SK-N-SH treated with all-trans-retinoic acid at 6 μM for 48 hours (cell line): Measurements from ENCODE around the gene SEC14L5.
A peak's percentile ranks its signal among the peaks of the same experiment; 100 is the strongest.

Source experiments
- ATAC-seq: fragments of 200-7000 bp; cut with Tn5 transposase; 3 replicates; pipeline ENCODE4 v1.9.1; 2020; ENCODE audit warnings: mild to moderate bottlenecking, moderate library complexity
- ARNTL ChIP-seq: fragments of 450-650 bp; formaldehyde crosslinking; IDR thresholded peaks from 2 replicates; pipeline ENCODE4 v1.5.0; 2020; ENCODE audit warnings: low read depth, mild to moderate bottlenecking, moderate library complexity, borderline replicate concordance
- BACH2 ChIP-seq: fragments of 250-450 bp; sonication (Bioruptor Pico); IDR thresholded peaks from 2 replicates; pipeline ENCODE4 v1.9.0; 2021; ENCODE audit warnings: mild to moderate bottlenecking, borderline replicate concordance
- GLIS3 ChIP-seq: fragments of 250-450 bp; sonication (Bioruptor Pico); IDR thresholded peaks from 2 replicates; pipeline ENCODE4 v1.5.0; 2020; ENCODE audit warnings: mild to moderate bottlenecking, moderate library complexity
- PPARA ChIP-seq: fragments of 250-450 bp; sonication (Bioruptor Pico); IDR thresholded peaks from 2 replicates; pipeline ENCODE4 v1.5.0; 2020; ENCODE audit warnings: mild to moderate bottlenecking, borderline replicate concordance
- RARB ChIP-seq: fragments of 250-450 bp; sonication (Bioruptor Pico); IDR thresholded peaks from 2 replicates; pipeline ENCODE4 v1.8.0; 2021; ENCODE audit warnings: mild to moderate bottlenecking, moderate library complexity
- SNAI2 ChIP-seq: fragments of 250-450 bp; sonication (Bioruptor Pico); IDR thresholded peaks from 2 replicates; pipeline ENCODE4 v1.5.0; 2020; ENCODE audit warnings: mild to moderate bottlenecking, moderate library complexity
- TOX ChIP-seq: fragments of 250-450 bp; sonication (Bioruptor Pico); IDR thresholded peaks from 2 replicates; pipeline ENCODE4 v1.8.0; 2021; ENCODE audit warnings: mild to moderate bottlenecking, moderate library complexity, borderline replicate concordance
- ZC3H10 ChIP-seq: fragments of 250-450 bp; sonication (Bioruptor Pico); IDR thresholded peaks from 2 replicates; pipeline ENCODE4 v1.5.1; 2021; ENCODE audit warnings: mild to moderate bottlenecking, moderate library complexity
- ZNF565 ChIP-seq: fragments of 450-650 bp; formaldehyde crosslinking; conservative IDR thresholded peaks from 2 replicates; pipeline ENCODE4 v1.5.0; 2020; ENCODE audit warnings: low read depth, mild to moderate bottlenecking, moderate library complexity
- ZNF70 ChIP-seq: fragments of 450-650 bp; formaldehyde crosslinking; IDR thresholded peaks from 2 replicates; pipeline ENCODE4 v1.5.0; 2020; ENCODE audit warnings: mild to moderate bottlenecking, moderate library complexity
- TF ChIP-seq, protein P1 (sequence below): fragments of 250-450 bp; sonication (Bioruptor Pico); IDR thresholded peaks from 2 replicates; pipeline ENCODE4 v1.5.1; 2020; ENCODE audit warnings: low read depth, mild to moderate bottlenecking, moderate library complexity
- TF ChIP-seq, protein P2 (sequence below): fragments of 250-450 bp; sonication (Bioruptor Pico); IDR thresholded peaks from 2 replicates; pipeline ENCODE4 v1.5.1; 2021; ENCODE audit warnings: mild to moderate bottlenecking, moderate library complexity
- TF ChIP-seq, protein P3 (sequence below): fragments of 250-450 bp; sonication (Bioruptor Pico); IDR thresholded peaks from 2 replicates; pipeline ENCODE4 v1.8.0; 2020; ENCODE audit warnings: mild to moderate bottlenecking, moderate library complexity, borderline replicate concordance
- TF ChIP-seq, protein P4 (sequence below): fragments of 250-450 bp; sonication (Bioruptor Pico); IDR thresholded peaks from 2 replicates; pipeline ENCODE4 v1.8.0; 2021; ENCODE audit warnings: low read depth, mild to moderate bottlenecking, moderate library complexity, borderline replicate concordance
- TF ChIP-seq, protein P5 (sequence below): fragments of 250-450 bp; sonication (Bioruptor Pico); IDR thresholded peaks from 2 replicates; pipeline ENCODE4 v1.5.0; 2020; ENCODE audit warnings: mild to moderate bottlenecking, moderate library complexity

SEC14L5 gene

DNA sequence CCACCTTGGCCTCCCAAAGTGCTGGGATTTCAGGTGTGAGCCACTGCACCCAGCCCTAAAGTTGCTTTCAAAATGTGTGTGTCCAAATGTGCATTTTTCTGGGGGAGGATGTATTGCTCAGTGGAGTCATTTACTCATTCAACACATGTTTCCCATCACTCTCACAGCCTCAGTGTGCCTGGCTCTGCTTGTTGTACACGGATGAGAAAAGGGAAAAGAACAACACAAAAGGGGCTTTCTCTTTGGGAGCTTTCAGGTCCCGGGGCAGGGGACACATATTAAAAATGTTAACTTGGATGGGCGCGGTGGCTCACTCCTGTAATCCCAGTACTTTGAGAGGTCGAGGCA, 19.5 kb upstream of the SEC14L5 start:
- ATAC-seq, result no peak
- TF ChIP-seq ZNF565 (CRISPR knock-in tag), result no peak
- TF ChIP-seq TOX, result no peak

DNA sequence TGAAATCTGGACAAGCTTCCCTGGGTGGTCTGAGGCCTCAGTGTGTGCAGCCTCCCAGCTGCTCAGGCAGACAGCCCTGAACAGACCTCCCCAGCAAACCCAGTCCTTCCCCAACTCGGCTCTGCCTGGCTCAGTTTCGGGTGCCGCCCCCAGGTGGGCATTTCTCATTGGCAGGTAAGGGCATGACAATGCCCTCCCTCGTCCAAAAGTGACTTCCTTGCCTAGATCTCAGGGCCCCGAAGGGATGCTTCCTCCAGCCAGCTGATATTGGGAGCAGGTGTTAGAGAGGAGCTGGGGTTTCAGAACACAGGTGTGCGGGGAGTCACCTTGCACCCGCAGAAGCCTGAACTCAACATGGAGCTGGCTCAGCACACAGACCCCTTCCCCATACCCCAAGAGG, 17.4 kb upstream of the SEC14L5 start:
- no peak for TF ChIP-seq RARB (CRISPR knock-in tag)
- TF ChIP-seq ZNF70 (CRISPR knock-in tag), result no peak
- TF ChIP-seq, protein P1, sequence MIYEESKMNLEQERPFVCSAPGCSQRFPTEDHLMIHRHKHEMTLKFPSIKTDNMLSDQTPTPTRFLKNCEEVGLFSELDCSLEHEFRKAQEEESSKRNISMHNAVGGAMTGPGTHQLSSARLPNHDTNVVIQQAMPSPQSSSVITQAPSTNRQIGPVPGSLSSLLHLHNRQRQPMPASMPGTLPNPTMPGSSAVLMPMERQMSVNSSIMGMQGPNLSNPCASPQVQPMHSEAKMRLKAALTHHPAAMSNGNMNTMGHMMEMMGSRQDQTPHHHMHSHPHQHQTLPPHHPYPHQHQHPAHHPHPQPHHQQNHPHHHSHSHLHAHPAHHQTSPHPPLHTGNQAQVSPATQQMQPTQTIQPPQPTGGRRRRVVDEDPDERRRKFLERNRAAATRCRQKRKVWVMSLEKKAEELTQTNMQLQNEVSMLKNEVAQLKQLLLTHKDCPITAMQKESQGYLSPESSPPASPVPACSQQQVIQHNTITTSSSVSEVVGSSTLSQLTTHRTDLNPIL, result no peak
- TF ChIP-seq, protein P2, sequence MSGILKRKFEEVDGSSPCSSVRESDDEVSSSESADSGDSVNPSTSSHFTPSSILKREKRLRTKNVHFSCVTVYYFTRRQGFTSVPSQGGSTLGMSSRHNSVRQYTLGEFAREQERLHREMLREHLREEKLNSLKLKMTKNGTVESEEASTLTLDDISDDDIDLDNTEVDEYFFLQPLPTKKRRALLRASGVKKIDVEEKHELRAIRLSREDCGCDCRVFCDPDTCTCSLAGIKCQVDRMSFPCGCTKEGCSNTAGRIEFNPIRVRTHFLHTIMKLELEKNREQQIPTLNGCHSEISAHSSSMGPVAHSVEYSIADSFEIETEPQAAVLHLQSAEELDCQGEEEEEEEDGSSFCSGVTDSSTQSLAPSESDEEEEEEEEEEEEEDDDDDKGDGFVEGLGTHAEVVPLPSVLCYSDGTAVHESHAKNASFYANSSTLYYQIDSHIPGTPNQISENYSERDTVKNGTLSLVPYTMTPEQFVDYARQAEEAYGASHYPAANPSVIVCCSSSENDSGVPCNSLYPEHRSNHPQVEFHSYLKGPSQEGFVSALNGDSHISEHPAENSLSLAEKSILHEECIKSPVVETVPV (CRISPR knock-in tag), result no peak
- no peak for TF ChIP-seq ZNF565 (CRISPR knock-in tag)
- TF ChIP-seq GLIS3, result no peak
- TF ChIP-seq PPARA, result no peak
- TF ChIP-seq, protein P3, sequence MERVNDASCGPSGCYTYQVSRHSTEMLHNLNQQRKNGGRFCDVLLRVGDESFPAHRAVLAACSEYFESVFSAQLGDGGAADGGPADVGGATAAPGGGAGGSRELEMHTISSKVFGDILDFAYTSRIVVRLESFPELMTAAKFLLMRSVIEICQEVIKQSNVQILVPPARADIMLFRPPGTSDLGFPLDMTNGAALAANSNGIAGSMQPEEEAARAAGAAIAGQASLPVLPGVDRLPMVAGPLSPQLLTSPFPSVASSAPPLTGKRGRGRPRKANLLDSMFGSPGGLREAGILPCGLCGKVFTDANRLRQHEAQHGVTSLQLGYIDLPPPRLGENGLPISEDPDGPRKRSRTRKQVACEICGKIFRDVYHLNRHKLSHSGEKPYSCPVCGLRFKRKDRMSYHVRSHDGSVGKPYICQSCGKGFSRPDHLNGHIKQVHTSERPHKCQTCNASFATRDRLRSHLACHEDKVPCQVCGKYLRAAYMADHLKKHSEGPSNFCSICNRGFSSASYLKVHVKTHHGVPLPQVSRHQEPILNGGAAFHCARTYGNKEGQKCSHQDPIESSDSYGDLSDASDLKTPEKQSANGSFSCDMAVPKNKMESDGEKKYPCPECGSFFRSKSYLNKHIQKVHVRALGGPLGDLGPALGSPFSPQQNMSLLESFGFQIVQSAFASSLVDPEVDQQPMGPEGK (CRISPR knock-in tag), result no peak
- TF ChIP-seq ZC3H10 (CRISPR knock-in tag), result no peak
- ATAC-seq, result no peak

DNA sequence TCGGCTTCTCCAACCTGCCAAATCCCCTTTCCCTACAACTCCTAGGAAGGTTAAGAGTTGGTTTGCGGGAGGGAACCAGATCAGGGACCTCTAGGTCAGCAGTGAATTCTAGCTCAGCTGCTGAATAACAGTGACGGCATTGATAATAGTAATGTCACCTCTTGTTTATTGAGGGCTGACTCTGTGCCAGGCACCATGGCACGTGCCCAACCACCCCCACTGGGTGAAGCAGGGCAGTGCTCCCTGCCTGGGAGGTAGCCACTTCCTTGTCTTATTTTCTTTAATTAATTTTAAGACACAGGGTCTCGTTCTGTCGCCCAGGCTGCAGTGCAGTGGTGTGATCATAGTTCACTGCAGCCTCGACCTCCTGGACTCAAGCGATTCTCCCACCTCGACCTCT, 15.6 kb upstream of the SEC14L5 start:
- no peak for ATAC-seq
- no peak for TF ChIP-seq RARB (CRISPR knock-in tag)
- TF ChIP-seq TOX, result no peak
- no peak for TF ChIP-seq SNAI2 (CRISPR knock-in tag)
- TF ChIP-seq ARNTL, result no peak
- TF ChIP-seq, protein P4, sequence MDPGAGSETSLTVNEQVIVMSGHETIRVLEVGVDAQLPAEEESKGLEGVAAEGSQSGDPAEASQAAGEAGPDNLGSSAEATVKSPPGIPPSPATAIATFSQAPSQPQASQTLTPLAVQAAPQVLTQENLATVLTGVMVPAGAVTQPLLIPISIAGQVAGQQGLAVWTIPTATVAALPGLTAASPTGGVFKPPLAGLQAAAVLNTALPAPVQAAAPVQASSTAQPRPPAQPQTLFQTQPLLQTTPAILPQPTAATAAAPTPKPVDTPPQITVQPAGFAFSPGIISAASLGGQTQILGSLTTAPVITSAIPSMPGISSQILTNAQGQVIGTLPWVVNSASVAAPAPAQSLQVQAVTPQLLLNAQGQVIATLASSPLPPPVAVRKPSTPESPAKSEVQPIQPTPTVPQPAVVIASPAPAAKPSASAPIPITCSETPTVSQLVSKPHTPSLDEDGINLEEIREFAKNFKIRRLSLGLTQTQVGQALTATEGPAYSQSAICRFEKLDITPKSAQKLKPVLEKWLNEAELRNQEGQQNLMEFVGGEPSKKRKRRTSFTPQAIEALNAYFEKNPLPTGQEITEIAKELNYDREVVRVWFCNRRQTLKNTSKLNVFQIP, result no peak
- TF ChIP-seq BACH2, result no peak

DNA sequence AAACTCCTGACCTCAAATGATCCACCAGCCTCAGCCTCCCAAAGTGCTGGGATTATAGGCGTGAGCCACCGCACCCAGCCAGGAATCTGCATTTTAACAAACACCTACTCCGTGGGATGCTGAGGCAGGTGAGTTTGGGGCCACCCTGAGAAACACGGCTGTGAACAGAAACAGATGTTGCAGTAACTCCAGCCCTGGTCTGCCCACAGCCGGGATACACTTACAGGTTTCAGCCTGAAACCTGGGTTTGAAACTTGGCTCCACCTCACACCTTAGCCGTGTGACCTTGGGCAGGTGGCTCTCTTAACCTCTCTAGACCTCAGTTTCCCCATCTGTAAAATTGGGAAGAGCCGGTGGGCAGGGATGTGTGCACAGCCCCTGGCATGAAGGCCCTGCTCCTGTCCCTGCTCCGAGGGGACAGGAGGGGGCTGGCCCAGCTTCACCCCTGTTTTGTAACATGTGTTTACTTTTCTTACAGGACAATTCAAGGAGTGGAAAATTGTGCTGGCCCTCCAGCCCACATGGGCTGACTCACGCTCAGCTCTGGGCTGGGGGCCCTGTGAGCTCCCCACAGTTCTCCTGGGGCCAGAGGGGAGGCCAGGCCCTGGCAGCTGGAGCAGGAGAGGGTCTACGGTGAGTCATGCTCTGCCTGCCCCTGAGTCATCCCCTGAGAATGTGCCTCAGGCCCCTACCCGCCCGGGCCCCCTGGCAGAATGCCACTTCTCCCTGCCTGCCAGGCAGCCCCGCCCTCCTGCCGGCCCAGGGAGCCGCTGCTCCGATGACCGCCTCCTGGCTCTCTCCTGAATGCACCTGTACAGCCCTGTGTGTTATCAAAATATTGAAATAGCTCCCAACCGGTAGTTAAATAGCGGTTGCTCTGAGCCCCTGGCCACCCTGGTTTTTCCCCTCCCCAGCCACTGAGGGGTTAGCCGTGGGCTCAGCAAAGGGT, 13.5 kb upstream of the SEC14L5 start:
- TF ChIP-seq, protein P3 (CRISPR knock-in tag), result peak; percentile 96; the same call in 1 of the 2 replicates
- TF ChIP-seq, protein P5, sequence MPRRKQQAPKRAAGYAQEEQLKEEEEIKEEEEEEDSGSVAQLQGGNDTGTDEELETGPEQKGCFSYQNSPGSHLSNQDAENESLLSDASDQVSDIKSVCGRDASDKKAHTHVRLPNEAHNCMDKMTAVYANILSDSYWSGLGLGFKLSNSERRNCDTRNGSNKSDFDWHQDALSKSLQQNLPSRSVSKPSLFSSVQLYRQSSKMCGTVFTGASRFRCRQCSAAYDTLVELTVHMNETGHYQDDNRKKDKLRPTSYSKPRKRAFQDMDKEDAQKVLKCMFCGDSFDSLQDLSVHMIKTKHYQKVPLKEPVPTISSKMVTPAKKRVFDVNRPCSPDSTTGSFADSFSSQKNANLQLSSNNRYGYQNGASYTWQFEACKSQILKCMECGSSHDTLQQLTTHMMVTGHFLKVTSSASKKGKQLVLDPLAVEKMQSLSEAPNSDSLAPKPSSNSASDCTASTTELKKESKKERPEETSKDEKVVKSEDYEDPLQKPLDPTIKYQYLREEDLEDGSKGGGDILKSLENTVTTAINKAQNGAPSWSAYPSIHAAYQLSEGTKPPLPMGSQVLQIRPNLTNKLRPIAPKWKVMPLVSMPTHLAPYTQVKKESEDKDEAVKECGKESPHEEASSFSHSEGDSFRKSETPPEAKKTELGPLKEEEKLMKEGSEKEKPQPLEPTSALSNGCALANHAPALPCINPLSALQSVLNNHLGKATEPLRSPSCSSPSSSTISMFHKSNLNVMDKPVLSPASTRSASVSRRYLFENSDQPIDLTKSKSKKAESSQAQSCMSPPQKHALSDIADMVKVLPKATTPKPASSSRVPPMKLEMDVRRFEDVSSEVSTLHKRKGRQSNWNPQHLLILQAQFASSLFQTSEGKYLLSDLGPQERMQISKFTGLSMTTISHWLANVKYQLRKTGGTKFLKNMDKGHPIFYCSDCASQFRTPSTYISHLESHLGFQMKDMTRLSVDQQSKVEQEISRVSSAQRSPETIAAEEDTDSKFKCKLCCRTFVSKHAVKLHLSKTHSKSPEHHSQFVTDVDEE (CRISPR knock-in tag), result no peak
- TF ChIP-seq, all 23 proteins: peak for 1
- peak; percentile 85 for ATAC-seq
